Common myeloid progenitor, CD34-positive (primary cell): Measurements from ENCODE around the gene ARHGAP22.

Source experiments
- CTCF ChIA-PET: fragments of 350-600 bp; sonication (Branson Sonifier 250); formaldehyde crosslinking; loops from one replicate; lab custom pipeline; 2021; ENCODE audit warnings: antibody characterized with exemption; lab: Charles Lee
- POLR2A ChIA-PET: fragments of 350-600 bp; sonication (Branson Sonifier 250); formaldehyde crosslinking; loops from one replicate; lab custom pipeline; 2021; ENCODE audit warnings: antibody characterized with exemption; lab: Charles Lee
- DNase-seq, 3 donors: peaks; one replicate each; pipeline versions ENCODE4 v3.0.0 to v3.0.0-alpha.2; 2013
- H3K27ac ChIP-seq, 2 experiments: 1 replicate in 1 of 2; 2 replicates in 1 of 2; pipeline ENCODE4 v1.7.0; 2013; ENCODE audit warnings: inconsistent platforms in 2 of 2, low read length in 2 of 2, mild to moderate bottlenecking in 2 of 2, low read depth in 1 of 2, moderate library complexity in 1 of 2; ENCODE audit not compliant: severe bottlenecking in 2 of 2, insufficient read depth in 1 of 2, poor library complexity in 1 of 2
- H3K27me3 ChIP-seq, 5 experiments: replicated peaks in 2 of 5; 1 replicate in 3 of 5; 2 replicates in 2 of 5; pipeline versions ENCODE4 v1.6.1 to v1.7.0; 2013; ENCODE audit warnings: low read length in 4 of 5, mild to moderate bottlenecking in 2 of 5, moderate library complexity in 2 of 5, inconsistent platforms in 1 of 5; ENCODE audit not compliant: insufficient read depth in 5 of 5, control insufficient read depth in 4 of 5
- H3K36me3 ChIP-seq, 4 experiments: 1 replicate in 2 of 4; 2 replicates in 2 of 4; pipeline versions ENCODE4 v1.6.1 to v1.7.0; 2013; ENCODE audit warnings: low read length in 3 of 4, control low read depth in 1 of 4, mild to moderate bottlenecking in 1 of 4; ENCODE audit not compliant: control insufficient read depth in 4 of 4, insufficient read depth in 4 of 4
- H3K4me1 ChIP-seq, 4 experiments: 1 replicate in 3 of 4; 2 replicates in 1 of 4; pipeline versions ENCODE4 v1.6.1 to v1.7.1; 2013; ENCODE audit warnings: low read length in 3 of 4, mild to moderate bottlenecking in 3 of 4, control low read depth in 1 of 4, inconsistent platforms in 1 of 4, moderate library complexity in 1 of 4; ENCODE audit not compliant: control insufficient read depth in 4 of 4, insufficient read depth in 4 of 4; ENCODE audit errors: control extremely low read depth in 1 of 4
- H3K4me3 ChIP-seq, 7 experiments: 1 replicate in 4 of 7; 2 replicates in 3 of 7; pipeline versions ENCODE4 v1.5.1 to v1.7.0; 2013; ENCODE audit warnings: mild to moderate bottlenecking in 7 of 7, low read length in 6 of 7, moderate library complexity in 6 of 7, inconsistent platforms in 2 of 7, low read depth in 2 of 7, control low read depth in 1 of 7; ENCODE audit not compliant: insufficient read depth in 4 of 7, control insufficient read depth in 1 of 7; ENCODE audit errors: extremely low read depth in 1 of 7
- H3K9me3 ChIP-seq, 5 experiments: 1 replicate in 4 of 5; 2 replicates in 1 of 5; pipeline versions ENCODE4 v1.6.1 to v1.7.1; 2013; ENCODE audit warnings: low read length in 4 of 5, mild to moderate bottlenecking in 2 of 5, inconsistent platforms in 1 of 5, low read depth in 1 of 5, moderate library complexity in 1 of 5; ENCODE audit not compliant: control insufficient read depth in 4 of 5, insufficient read depth in 2 of 5; ENCODE audit errors: control extremely low read depth in 1 of 5
- WGBS: methylation state at CpG from one replicate; pipeline ENCODE4 v1.1.5; 2013; ENCODE audit not compliant: insufficient coverage; 5-methylcytosine and 5-hydroxymethylcytosine counted together

ARHGAP22 gene

DNA sequence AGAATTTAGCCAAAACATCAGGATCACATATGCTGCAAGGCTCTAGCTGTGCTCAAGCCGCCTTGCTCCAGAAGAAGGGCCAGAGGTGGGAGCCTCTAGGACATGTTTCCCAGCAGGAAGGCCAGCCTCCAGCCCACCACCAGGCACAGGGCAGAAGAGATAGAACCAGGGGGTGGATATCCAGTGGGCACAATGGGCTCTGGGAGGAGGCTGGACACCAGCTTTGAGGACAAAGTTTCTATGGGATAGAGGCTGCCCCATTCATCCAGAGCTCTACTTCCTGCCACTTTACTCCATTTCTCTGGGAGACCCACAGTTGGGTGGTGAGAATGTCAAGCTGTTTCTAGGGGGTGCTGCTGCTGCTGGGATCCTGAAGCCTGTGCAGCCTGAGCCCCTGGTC is 77.1 kb downstream of the ARHGAP22 start:
- Histone ChIP-seq H3K27ac (no peak overlapping the region), H3K4me1 (peaks cover 0 to 11% (median 10%) of the 10 kb centered on the region in 4 experiments), H3K4me3 (no peak overlapping the region), H3K9me3 (peaks cover 0 to 2% (median 0%) of the 10 kb centered on the region in 5 experiments), H3K36me3 (no peaks in the 10 kb centered on the region), H3K27me3 (no peaks in the 10 kb centered on the region)
- no peak for DNase-seq
- 88% methylated on average over 1 of the region's 1 CpG for WGBS
- CTCF ChIA-PET = interaction anchor here (1.0 to 1.4 kb wide), 6 partner anchors 11 to 174 kb away, joined by 3 to 6 read pairs (median 3); no protein-coding TSS in a partner anchor
- POLR2A ChIA-PET = no interaction called here

DNA sequence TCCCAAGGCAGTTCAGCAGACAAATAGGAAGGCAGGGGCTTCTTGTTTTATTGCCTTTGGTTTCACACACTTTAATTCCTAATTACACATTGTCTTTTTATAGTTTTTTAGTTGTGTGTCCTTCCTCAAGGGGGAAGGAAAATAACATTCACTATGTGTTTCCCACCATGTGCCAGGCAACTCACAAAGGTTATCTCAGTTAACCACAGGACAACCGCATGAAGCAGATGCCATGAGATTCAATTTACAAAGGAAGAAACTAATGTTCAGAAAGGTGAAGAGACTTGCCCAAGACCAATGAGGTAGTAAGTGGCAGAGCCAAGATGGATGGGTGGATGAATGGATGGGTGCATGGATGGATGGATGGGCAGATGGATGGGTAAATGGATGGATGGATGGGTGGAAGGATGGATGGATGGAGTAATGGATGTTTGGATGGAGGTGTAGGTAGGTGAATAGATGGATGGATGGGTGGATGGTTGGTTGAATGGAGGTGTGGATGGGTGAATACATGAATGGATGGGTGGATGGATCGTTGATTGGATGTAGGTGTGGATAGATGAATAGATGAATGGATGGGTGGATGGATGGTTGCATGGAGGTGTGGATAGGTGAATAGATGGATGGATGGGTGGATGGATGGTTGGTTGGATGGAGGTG is 77.9 kb downstream of the ARHGAP22 start:
- ChIA-PET CTCF (interaction anchor here (1.4 kb wide), 2 partner anchors 12 to 20 kb away, joined by 3 to 5 read pairs; no protein-coding TSS in a partner anchor), POLR2A (no interaction called here)
- Histone ChIP-seq H3K27me3 (no peaks in the 10 kb centered on the region), H3K4me1 (peaks cover 0 to 18% (median 17%) of the 10 kb centered on the region in 4 experiments), H3K27ac (no peak overlapping the region), H3K4me3 (no peak overlapping the region), H3K9me3 (peaks cover 0 to 2% (median 0%) of the 10 kb centered on the region in 5 experiments), H3K36me3 (peaks cover 0 to under 1% (median 0%) of the 10 kb centered on the region in 4 experiments)
- DNase-seq = no peak
- 89% methylated on average over 2 of the region's 2 CpGs for WGBS

DNA sequence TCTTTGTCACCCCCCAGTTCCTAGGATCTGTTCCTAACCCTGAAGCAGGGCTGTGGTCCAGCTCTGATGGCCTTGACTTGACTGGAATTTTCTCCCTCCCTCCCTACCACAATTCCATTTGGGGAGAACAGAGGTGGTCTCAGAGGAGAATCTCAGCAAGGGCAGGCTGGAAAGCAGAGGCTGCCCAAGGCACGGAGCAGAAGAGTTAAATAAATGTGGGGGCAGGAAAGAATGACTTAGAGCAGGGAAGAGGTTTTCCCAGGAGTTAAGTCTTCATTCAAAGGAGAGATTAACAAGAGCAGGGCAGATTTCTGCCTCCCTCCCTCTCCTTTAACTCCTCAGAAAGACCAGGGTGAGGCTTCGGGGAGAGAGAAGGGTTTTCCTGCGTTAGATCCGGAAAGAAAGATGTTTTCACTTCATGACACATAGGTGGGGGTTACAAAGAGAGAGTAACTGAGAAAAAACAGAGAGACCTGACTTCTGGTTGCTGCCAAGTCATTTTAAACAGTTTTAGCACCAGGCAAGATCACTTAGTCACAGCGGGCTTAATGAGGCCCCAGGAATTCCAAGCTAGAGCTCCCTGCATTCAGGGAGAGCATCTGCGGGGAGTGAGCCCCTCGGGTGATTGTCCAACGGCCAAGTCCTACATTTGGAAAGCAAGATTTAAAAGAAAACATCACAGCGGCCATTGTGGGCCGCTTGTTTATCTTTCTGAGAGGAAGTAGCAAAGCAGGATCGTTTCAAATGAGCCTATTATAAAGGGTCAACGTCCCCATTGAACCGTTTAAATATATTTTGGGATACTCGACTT is 78.7 kb downstream of the ARHGAP22 start:
- Histone ChIP-seq H3K36me3 (peaks cover 0 to 3% (median 0%) of the 10 kb centered on the region in 4 experiments), H3K4me1 (peaks cover 0 to 26% (median 24%) of the 10 kb centered on the region in 4 experiments), H3K27ac (no peak overlapping the region), H3K27me3 (no peaks in the 10 kb centered on the region), H3K9me3 (peaks cover 0 to 2% (median 0%) of the 10 kb centered on the region in 5 experiments), H3K4me3 (no peak overlapping the region)
- POLR2A ChIA-PET = no interaction called here
- no peak for DNase-seq
- WGBS = 92% methylated on average over 9 of the region's 14 CpGs
- CTCF ChIA-PET = no interaction called here

DNA sequence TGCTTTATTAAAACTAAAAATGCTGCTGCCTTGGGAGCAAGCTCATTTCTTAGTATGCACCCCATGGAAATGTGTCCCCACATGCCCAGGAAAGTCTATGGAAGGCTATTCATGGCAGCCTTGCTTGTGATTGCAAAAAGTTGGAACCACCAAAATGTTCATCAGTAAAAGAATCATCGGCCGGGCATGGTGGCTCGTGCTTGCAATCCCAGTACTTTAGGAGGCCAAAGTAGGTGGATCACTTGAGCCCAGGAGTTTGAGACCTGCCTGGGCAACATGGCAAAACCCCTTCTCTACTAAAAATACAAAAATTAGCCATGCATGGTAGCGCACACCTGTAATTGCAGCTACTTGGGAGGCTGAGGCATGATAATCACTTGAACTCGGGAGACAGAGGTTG is 79.8 kb downstream of the ARHGAP22 start:
- ChIA-PET POLR2A (no interaction called here), CTCF (interaction anchor here (0.7 to 8.3 kb wide), 21 partner anchors 12 to 215 kb away, joined by 3 to 53 read pairs (median 3); no protein-coding TSS in a partner anchor)
- Histone ChIP-seq H3K4me3 (no peak overlapping the region), H3K4me1 (peaks cover 0 to 37% (median 33%) of the 10 kb centered on the region in 4 experiments), H3K36me3 (peaks cover 0 to 3% (median 0%) of the 10 kb centered on the region in 4 experiments), H3K27ac (no peak overlapping the region), H3K27me3 (no peaks in the 10 kb centered on the region), H3K9me3 (peaks cover 0 to 2% (median 0%) of the 10 kb centered on the region in 5 experiments)
- DNase-seq = no peak
- 98% methylated on average over 5 of the region's 5 CpGs for WGBS

DNA sequence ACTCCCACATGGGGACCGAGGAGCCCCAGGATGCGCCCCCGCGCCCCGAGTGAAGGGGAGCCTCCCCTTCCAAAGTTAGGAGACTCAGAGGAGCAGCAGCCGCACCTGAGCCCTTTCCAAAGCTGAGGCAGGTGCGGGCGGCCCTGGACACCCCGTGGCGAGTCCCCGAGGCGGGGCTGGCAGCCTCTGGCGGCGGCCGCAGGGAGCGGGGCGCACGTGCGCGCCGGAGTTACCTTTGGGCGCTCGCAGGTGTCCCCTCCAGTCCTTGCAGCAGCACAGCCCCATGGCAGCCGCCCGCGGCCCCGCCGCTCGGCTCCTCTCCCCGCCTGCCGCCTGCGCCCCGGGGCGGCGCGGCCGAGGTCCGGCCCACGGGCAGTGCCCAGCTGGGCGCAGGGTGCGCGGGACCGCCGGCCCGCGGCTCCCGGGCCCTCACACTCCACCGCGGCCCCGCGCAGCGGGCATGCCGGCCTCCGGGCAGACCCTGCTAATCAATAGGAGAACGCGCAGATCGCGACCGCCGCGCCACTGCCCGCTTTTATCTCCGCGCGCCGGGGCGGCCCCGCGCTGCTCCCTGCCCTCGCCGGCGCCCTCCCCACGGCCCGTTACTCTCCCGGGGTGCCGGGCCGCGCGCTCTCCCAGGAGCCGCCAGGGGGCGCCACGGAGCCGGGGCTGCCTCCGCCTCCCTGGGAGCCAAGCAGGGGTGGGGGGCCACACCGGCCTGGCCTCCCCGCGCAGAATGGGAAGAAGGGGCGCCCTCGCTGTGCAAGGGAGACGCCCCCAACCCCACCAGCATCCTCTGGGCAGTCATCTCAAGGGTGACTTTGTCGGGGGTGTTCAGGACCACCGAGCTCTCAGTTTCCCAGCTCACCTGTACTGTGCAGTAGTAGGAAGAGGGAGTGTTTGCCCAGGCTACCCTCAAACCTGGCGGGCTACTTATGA is 80.8 kb downstream of the ARHGAP22 start:
- no peaks in the 10 kb centered on the region for H3K27me3 ChIP-seq
- H3K36me3 ChIP-seq = peaks cover 0 to 3% (median 0%) of the 10 kb centered on the region in 4 experiments
- H3K4me3 ChIP-seq = peak overlapping the region; percentile 62 to 84 (median 78)
- peaks cover 0 to 2% (median 0%) of the 10 kb centered on the region in 5 experiments for H3K9me3 ChIP-seq
- 2% methylated on average over 74 of the region's 93 CpGs for WGBS
- H3K27ac ChIP-seq = peak overlapping the region in 1 of 2 experiments; percentile 16
- ChIA-PET CTCF (interaction anchor here (0.7 to 8.3 kb wide), 22 partner anchors 13 to 214 kb away, joined by 3 to 53 read pairs (median 3); no protein-coding TSS in a partner anchor), POLR2A (no interaction called here)
- DNase-seq = peak; percentile 66 to 83 (median 73)
- H3K4me1 ChIP-seq = peaks cover 0 to 47% (median 43%) of the 10 kb centered on the region in 4 experiments

DNA sequence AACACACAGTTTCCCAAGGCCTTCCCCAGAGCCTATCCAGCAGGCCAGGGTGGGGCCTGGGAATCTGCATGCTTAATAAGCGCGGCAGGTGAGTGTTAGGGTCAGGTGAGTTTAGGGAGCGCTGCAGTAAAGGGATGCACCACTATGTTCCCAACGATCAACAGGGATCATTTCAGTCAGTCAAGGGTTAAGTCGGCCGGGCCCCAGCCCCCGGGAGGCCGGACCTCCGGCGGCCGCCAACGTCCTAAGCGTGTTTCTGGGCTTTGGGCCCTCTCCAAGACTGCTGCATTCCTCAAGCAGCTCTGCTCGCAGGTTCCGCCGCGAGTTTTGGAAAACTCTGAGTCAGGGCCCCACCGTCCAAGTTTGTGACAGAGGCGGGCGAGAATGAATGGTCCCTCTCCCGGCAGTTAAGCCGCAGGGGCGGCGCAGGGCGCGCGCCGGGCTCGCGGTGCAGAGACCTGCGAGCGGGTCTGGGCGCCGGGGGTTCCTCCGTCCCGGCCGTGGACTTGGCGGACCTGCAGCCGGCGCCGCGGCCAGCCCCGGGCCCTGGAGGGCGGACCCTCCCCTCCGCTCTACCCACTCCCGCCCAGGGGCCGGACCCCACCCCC is 81.6 kb downstream of the ARHGAP22 start:
- Histone ChIP-seq H3K27me3 (no peaks in the 10 kb centered on the region), H3K27ac (peak overlapping the region; percentile 12 to 16), H3K4me3 (peak overlapping the region; percentile 62 to 84 (median 78)), H3K36me3 (peaks cover 0 to 3% (median 0%) of the 10 kb centered on the region in 4 experiments), H3K9me3 (peaks cover 0 to 2% (median 0%) of the 10 kb centered on the region in 5 experiments), H3K4me1 (peaks cover 4 to 55% (median 51%) of the 10 kb centered on the region in 4 experiments)
- WGBS = under 1% methylated on average over 31 of the region's 47 CpGs
- ChIA-PET POLR2A (no interaction called here), CTCF (interaction anchor here (1.0 to 8.3 kb wide), 13 partner anchors 13 to 158 kb away, joined by 3 to 53 read pairs (median 6); no protein-coding TSS in a partner anchor)
- peak in 2 of 3 donors; percentile 39 to 55 for DNase-seq
